ENCODE measurements around the gene GPR37L1. TPM values are rescaled to one million over a fixed set of nuclear protein-coding genes. Genes with fewer than 3 reads are reported as not detected.

The GPR37L1 gene
- under 1 TPM in 1 of 4 donors, not detected in 3; 0.09 TPM for total RNA-seq

GRCh38 chr1:202122639-202123335 is at the start of gene GPR37L1:
Gene GPR37L1, plus strand, starts transcription at chr1:202122917. Its CDS starts 47 bp downstream, at chr1:202122964.
- no peak for DNase-seq
- Histone ChIP-seq H3K27me3 (no peaks in the 10 kb centered on the region), H3K27ac (no peak within 1 kb of the TSS), H3K9me3 (no peaks in the 10 kb centered on the region), H3K36me3 (no peaks in the 10 kb centered on the region), H3K4me1 (peaks cover 0 to 11% (median 8%) of the 10 kb centered on the region in 3 donors), H3K4me3 (no peak within 1 kb of the TSS)
- 60% methylated on average over 1 to 16 of the region's 19 CpGs for WGBS, 2 donors
- intact Hi-C loops (cut with DNase I): loop anchor here (5.0 to 10.0 kb wide), 2 partner anchors 120 to 228 kb away; no protein-coding TSS in a partner anchor
- TF ChIP-seq POLR2A (IDR thresholded peaks at IDR 0.05): no peak
- peak in 2 of 6 experiments; percentile 5 to 8 for TF ChIP-seq CTCF (IDR thresholded peaks at IDR 0.05)

- Histone ChIP-seq H3K4me1 (no peaks in the 10 kb centered on the region), H3K4me3 (no peak overlapping the region), H3K9me3 (no peaks in the 10 kb centered on the region), H3K27me3 (no peaks in the 10 kb centered on the region), H3K36me3 (no peaks in the 10 kb centered on the region), H3K27ac (no peak overlapping the region)
- intact Hi-C loops (cut with DNase I): no loop called here
- no peak for DNase-seq
- WGBS, 2 donors: 92 to 95% methylated on average over 9 of the region's 9 CpGs
- TF ChIP-seq POLR2A (IDR thresholded peaks at IDR 0.05): no peak
- no peak for TF ChIP-seq CTCF (IDR thresholded peaks at IDR 0.05)
Measured at GRCh38 chr1:202073206-202073605, 49.5 kb upstream of the GPR37L1 start.

GRCh38 chr1:202074985-202075384 is 47.7 kb upstream of the GPR37L1 start:
- DNase-seq: no peak
- H3K27ac ChIP-seq: no peak overlapping the region

GRCh38 chr1:202075389-202075788 is 47.3 kb upstream of the GPR37L1 start:
- H3K27ac ChIP-seq: no peak overlapping the region
- TF ChIP-seq CTCF (IDR thresholded peaks at IDR 0.05) (no peak), POLR2A (IDR thresholded peaks at IDR 0.05) (no peak)

More at GRCh38 chr1:202074985-202075384, 47.7 kb upstream of the GPR37L1 start:
- Histone ChIP-seq H3K9me3 (no peaks in the 10 kb centered on the region), H3K4me1 (no peaks in the 10 kb centered on the region), H3K36me3 (no peaks in the 10 kb centered on the region), H3K4me3 (no peak overlapping the region), H3K27me3 (no peaks in the 10 kb centered on the region)
- WGBS, 2 donors: 80 to 81% methylated on average over 1 of the region's 1 CpG
- intact Hi-C loops (cut with DNase I): no loop called here
- no peak for TF ChIP-seq CTCF (IDR thresholded peaks at IDR 0.05)
- TF ChIP-seq POLR2A (IDR thresholded peaks at IDR 0.05): no peak

GRCh38 chr1:202076050-202076511 is 46.6 kb upstream of the GPR37L1 start:
- TF ChIP-seq CTCF (IDR thresholded peaks at IDR 0.05) (no peak), POLR2A (IDR thresholded peaks at IDR 0.05) (no peak)
- Histone ChIP-seq H3K4me1 (no peaks in the 10 kb centered on the region), H3K9me3 (no peaks in the 10 kb centered on the region), H3K36me3 (no peaks in the 10 kb centered on the region), H3K4me3 (no peak overlapping the region), H3K27ac (no peak overlapping the region), H3K27me3 (no peaks in the 10 kb centered on the region)
- WGBS, 2 donors: 76 to 89% methylated on average over 5 to 6 of the region's 6 CpGs
- intact Hi-C loops (cut with DNase I): no loop called here
- no peak for DNase-seq

More at GRCh38 chr1:202075389-202075788, 47.3 kb upstream of the GPR37L1 start:
- H3K27me3 ChIP-seq: no peaks in the 10 kb centered on the region
- no peaks in the 10 kb centered on the region for H3K36me3 ChIP-seq
- H3K4me3 ChIP-seq: no peak overlapping the region
- H3K9me3 ChIP-seq: no peaks in the 10 kb centered on the region
- WGBS, 2 donors: 80% methylated on average over 1 of the region's 4 CpGs
- intact Hi-C loops (cut with DNase I): no loop called here
- no peaks in the 10 kb centered on the region for H3K4me1 ChIP-seq
- no peak for DNase-seq

Measured in esophagus squamous epithelium (tissue), 5 donors.